Jurkat, Clone E6-1 (cell line): ENCODE data around the gene NOD2. TPM values are rescaled to one million over a fixed set of nuclear protein-coding genes. Genes with fewer than 3 reads are reported as not detected.

ENCODE experiments used
- DNase-seq: peaks from one replicate; pipeline ENCODE4 v3.0.0-alpha.2; 2011; ENCODE audit warnings: low read depth, low spot score
- H3K4me3 ChIP-seq: 2 replicates; pipeline ENCODE4 v1.5.1; 2011; ENCODE audit warnings: mild to moderate bottlenecking, low read length, control low read depth, moderate library complexity
- polyA plus RNA-seq: library from polyadenylated mRNA; unstranded; fragments of >200 nt; gene quantifications from one replicate; pipeline ENCODE4 v1.2.1, GENCODE V29; 2012; ENCODE audit warnings: missing spikeins; ENCODE audit not compliant: insufficient read length, insufficient read depth

NOD2 gene
- polyA plus RNA-seq, result not detected

- H3K4me3 ChIP-seq, result no peak within 1 kb of the TSS
- DNase-seq, result no peak
Observed at GRCh38 chr16:50692999-50693781, at the start of gene NOD2. Gene NOD2 (plus strand): TSS chr16:50693606. CDS start chr16:50699496, 5,890 bp downstream.

GRCh38 chr16:50644245-50644644 lies 49.2 kb upstream of the NOD2 start:
- DNase-seq, result no peak
- no peak overlapping the region for H3K4me3 ChIP-seq

- no peak overlapping the region for H3K4me3 ChIP-seq
- DNase-seq, result no peak
Observed at GRCh38 chr16:50644729-50645128, 48.7 kb upstream of the NOD2 start.

- H3K4me3 ChIP-seq, result no peak overlapping the region
- DNase-seq, result no peak
Observed at GRCh38 chr16:50645563-50646220, 47.7 kb upstream of the NOD2 start.

GRCh38 chr16:50646345-50646744 lies 47.1 kb upstream of the NOD2 start:
- DNase-seq, result no peak
- H3K4me3 ChIP-seq, result no peak overlapping the region

- no peak overlapping the region for H3K4me3 ChIP-seq
Observed at GRCh38 chr16:50651835-50652438, 41.5 kb upstream of the NOD2 start.

GRCh38 chr16:50652836-50653425 lies 40.5 kb upstream of the NOD2 start:
- H3K4me3 ChIP-seq, result no peak overlapping the region
- DNase-seq, result no peak

More at GRCh38 chr16:50651835-50652438, 41.5 kb upstream of the NOD2 start:
- DNase-seq, result no peak

- DNase-seq, result no peak
- H3K4me3 ChIP-seq, result no peak overlapping the region
Observed at GRCh38 chr16:50653633-50654519, 39.5 kb upstream of the NOD2 start.

GRCh38 chr16:50655558-50656055 lies 37.8 kb upstream of the NOD2 start:
- no peak for DNase-seq

GRCh38 chr16:50657241-50657640 lies 36.2 kb upstream of the NOD2 start:
- H3K4me3 ChIP-seq, result no peak overlapping the region
- no peak for DNase-seq

More at GRCh38 chr16:50655558-50656055, 37.8 kb upstream of the NOD2 start:
- H3K4me3 ChIP-seq, result no peak overlapping the region

- DNase-seq, result no peak
- no peak overlapping the region for H3K4me3 ChIP-seq
Observed at GRCh38 chr16:50659806-50660205, 33.6 kb upstream of the NOD2 start.

GRCh38 chr16:50662306-50662940 lies 31.0 kb upstream of the NOD2 start:
- H3K4me3 ChIP-seq, result no peak overlapping the region
- no peak for DNase-seq

GRCh38 chr16:50664270-50664669 lies 29.1 kb upstream of the NOD2 start:
- DNase-seq, result no peak
- no peak overlapping the region for H3K4me3 ChIP-seq

GRCh38 chr16:50665128-50665878 lies 28.1 kb upstream of the NOD2 start:
- DNase-seq, result peak; percentile 45
- peak overlapping the region; percentile 43 for H3K4me3 ChIP-seq

- peak; percentile 29 for DNase-seq
- H3K4me3 ChIP-seq, result no peak overlapping the region
Observed at GRCh38 chr16:50666658-50667496, 26.5 kb upstream of the NOD2 start.

- DNase-seq, result peak; percentile 22
- no peak overlapping the region for H3K4me3 ChIP-seq
Observed at GRCh38 chr16:50667497-50668367, 25.7 kb upstream of the NOD2 start.
